ENCODE data around the gene MS4A2.
"Not testable (repeated sequence)": the region's sequence is repeated elsewhere in the genome, so short reads cannot be mapped to it uniquely, and the experiment has no call there.

- TF ChIP-seq EZH2 (IDR thresholded peaks at IDR 0.05); POLR2AphosphoS5 (IDR thresholded peaks at IDR 0.05; ENCODE audit: borderline replicate concordance, low read depth, low read length); FOXP2 (optimal IDR thresholded peaks at IDR 0.05; ENCODE audit: control extremely low read depth, extremely low read length, insufficient read depth): not testable (repeated sequence)
Observed at GRCh38 chr11:60101368-60101767, 12.9 kb downstream of the MS4A2 start.
